ENCODE data around the gene EPHA2.
"Not testable (repeated sequence)": the region's sequence is repeated elsewhere in the genome, so short reads cannot be mapped to it uniquely, and the experiment has no call there.

Gene EPHA2

DNA sequence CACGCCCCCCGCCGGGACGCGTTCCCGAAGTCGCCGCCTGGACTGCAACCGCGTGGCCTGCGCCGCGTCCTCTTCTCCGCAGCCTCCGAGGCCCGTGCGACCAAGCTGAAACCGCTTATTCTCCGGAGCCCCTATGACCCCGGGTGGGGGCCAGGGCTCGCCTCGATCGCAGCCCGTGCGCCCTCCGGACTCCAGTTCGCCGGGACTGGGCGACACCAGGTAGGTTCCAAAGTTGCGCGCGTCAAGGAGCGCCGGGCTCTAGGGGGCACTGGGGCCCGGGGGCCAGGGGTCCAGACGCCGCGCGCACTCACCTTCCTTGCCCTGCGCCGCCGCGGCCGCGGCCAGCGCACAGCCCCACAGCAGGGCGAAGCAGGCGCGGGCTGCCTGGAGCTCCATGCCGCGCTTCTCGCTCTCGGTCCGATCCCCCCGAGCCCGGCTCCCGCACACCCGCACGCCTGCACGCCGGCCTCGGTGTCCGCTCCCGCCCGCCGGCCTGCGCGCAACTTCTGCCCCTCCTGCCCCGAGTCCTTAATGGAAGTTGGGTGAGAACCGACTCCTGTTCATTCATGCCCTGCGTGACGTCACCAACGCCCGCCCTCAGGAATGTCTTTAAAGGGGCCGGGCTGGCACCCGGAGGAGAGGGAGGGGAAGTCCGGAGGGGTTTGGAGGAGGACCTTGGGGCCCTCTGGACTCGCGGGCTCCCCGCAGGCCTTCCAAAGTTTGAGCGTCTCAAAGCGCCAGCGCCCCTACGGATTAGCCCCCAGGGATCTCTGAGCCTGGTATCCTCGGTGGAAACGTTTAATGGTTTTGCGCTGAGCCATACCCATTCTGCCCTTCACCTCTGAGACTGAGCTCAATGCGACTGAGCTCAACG lies at the start of gene EPHA2:
Gene EPHA2, minus strand, starts transcription at position 533 of the 874 bp plus-strand sequence. Its CDS starts 137 bp downstream, at position 396.
- DNase-seq (ENCODE audit: low read depth), result no peak

DNA sequence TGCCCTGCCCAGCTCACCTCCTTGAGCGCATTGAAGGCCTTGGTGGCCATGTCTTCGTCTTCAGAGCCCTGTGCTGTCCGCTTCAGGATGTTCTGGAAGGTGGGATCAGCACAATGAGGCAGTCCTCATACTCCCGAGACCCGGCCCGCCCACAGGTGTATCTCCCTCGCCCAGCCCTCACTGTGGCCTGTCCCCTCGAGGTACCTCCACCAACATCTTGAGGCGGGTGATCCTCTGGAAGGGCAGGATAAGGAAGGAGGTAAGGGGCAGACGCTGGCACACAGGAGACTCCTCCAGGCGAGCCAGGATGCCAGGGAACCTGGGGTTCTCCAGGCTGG lies 49.4 kb upstream of the EPHA2 start:
- DNase-seq (ENCODE audit: low read depth), result no peak

DNA sequence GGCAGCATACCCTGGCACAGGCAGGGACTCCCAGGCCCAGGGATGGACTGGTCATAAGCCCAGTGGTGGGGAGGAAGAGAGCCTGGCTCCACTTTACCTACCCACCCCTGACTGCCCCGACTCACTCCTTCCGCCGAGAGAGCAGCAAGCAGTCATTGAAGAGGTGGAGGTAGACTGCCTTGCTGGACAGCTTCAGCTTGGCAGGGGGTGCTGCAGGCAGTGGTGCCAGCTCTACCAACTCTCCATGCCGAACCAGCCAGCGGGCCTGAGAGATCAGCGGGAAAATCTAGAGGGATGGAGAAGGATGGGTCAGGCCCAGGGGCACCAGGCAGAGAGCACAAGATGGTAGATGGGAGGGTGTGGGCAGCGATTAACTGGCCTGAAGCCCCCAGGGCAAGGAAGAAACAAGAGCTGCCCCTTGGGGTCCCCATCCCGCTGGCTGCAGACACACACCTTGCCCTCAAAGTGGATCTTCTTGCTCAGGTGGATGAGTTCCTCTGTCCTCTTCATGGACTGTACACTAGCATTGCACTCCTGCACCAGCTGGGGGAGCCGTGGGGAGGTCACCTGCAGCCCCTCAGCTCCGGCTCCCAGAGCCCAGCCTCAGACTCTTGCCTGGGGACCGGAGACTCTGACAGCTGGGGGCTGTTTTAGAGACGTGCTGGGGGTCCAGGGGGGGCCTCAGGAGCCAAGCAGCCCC lies 48.9 kb upstream of the EPHA2 start:
- DNase-seq (ENCODE audit: low read depth), result no peak

DNA sequence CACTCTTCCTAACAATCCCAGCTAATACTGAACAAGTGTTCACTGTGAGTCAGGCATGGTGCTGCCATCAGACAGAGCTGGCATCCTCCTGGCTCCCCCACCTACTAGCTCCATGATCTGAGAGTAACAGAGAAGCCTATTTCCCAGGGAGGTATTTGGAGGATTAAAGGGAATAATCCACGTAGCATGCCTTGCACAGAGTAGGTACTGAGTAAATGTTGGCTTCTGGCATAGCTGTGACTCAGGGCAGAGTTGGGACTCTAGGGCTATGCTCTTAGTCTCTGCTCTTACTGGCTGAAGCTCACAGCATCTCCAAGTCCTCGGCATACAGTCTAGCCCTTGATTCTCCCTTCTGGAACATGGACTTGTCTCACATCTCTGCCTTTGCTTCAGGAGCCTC lies 48.3 kb upstream of the EPHA2 start:
- no peak for DNase-seq (ENCODE audit: low read depth)

DNA sequence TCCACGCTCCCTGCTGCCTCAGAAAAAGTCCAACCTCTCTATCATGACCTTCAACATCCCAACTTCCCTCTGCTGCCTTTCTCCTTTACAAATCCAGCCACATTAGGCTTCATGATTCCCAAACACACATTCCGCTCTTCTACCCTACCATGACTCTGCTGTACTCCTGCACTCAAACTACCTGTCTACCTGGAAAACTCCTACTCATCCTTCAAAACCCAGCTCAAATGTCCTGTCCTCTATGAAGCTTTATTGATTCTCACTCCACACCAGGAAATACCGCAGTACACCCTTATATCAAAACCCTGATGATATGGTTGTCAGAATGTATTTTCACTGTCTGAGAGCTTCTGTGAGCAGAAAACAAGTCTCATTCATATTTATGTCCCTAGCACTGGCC lies 47.7 kb upstream of the EPHA2 start:
- DNase-seq (ENCODE audit: low read depth), result no peak

DNA sequence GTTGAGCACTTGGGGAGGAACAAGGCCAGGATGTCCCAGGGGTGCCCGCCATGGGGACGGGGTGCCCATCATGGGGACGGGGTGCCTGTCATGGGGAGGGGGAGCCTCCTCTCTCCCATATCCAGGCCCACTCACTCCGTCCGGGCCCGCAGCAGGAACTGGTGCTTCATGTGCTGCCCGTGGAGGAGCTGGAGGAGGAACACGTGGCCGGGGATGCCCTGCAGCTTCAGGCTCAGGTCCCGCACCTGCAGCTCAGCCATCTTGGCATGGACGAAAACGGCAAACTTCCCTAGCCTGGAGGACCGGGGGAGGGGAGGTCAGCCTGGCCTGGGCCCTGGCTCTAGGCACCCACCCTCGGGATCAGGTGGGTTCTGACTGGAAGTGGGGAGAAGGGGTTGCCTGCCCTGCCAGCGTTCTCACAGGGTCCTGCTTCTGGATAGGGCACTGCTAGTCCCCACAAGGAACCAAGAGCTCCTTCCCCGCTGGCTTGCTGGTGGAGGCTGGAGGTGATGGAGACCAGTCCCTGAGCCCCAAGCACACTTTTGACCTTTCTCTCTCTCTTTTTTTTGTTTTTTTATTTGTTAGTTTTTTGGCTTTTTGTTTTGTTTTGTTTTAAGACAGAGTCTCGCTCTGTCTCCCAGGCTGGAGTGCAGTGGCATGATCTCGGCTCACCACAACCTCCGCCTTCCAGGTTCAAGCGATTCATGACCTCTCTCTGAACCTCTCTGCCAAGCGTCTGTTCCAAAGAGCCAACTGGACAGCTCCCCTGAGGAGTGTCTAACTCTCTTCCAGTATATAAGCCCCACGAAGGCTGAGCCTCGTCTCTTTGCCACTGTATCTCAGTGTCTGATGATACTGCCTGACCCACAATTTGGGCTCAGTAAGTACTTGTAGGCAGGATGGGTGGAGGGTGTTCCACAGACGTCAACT lies 46.7 kb upstream of the EPHA2 start:
- DNase-seq (ENCODE audit: low read depth), result no peak

DNA sequence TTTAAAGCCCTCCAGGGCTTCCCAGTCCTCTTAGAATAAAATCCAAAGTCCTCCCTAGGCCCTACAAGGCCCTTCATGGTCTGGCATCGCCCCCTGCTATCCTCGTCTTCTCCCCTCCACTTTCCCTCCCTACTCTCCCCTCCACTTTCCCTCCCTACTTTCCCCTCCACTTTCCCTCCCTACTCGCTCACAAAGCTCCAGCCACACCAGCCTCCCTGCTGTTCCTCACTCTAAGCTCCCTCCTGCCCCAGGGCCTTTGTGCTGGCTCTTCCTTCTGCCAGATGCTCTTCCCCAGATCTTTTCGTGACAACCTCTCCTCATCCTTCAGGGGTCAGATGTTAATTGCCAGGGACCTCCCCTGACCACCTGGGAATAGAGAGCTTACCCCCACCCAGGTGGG lies 43.8 kb upstream of the EPHA2 start:
- DNase-seq (ENCODE audit: low read depth), result no peak

DNA sequence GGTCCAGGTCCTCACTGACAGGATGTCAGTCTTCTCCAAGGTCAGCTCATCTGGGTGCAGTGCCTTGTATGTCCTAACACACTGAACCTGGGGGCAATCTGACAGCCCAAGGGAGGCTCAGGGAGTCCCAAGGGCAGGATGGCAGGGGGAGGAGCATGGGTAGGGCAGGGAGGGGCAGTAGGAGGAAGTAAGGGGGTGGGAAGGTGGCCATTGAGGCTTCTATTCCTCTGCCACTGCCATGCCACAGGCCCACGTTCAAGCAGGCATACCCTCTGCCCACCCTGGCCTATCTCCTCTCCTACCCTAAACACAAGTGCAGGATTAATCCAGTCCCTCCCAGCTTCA lies 43.3 kb upstream of the EPHA2 start:
- DNase-seq (ENCODE audit: low read depth), result no peak

DNA sequence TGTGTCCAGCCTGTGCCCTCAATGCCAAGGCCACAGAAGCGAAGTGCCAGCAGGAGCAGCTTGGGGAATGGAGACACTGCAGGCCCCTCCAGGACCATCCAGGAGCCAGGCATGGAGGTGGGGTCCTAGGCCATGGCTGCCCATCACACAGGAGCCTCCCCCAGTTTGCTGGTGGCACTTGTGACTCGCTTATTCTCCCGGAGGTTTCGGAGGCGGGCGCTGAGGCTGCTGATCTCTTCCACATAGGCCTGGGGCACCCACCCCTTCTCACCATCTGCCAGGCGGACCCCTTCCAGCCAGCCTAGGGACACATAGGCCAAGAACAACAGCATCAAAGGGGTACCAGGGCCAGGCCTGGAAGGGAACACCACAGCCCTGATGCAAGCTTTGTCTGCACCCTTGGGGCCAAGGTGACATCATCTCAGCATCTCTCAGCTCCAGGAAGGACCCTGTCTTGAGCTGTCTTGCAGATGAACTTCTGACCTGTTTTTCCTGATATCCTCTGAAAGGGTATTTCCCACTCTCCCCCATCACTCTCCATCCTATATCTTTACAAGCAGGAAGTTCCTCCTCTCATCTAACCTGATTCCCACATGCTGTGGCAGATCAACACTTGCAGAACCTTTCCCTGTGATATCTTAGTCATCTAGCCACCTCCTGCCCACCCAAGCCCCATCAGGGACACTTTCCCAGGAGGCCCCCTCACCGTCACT lies 42.7 kb upstream of the EPHA2 start:
- DNase-seq (ENCODE audit: low read depth), result no peak

DNA sequence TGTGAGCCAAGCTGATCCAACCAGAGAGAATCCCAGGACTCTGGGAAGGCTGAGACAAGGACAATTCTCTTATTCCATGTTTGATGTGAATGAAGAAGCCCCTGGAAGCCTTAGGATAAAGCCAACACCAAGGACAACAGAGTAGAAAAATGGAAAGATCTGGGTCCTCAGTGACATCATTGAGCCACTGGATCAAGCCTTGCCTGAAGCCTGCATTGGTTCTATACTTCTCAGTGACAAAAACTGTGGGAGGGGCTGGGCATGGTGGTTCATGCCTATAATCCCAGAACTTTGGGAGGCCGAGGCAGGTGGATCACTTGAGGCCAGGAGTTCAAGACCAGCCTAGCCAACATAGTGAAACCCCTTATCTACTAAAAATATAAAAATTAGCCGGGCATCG lies 41.0 kb upstream of the EPHA2 start:
- DNase-seq (ENCODE audit: low read depth), result no peak

DNA sequence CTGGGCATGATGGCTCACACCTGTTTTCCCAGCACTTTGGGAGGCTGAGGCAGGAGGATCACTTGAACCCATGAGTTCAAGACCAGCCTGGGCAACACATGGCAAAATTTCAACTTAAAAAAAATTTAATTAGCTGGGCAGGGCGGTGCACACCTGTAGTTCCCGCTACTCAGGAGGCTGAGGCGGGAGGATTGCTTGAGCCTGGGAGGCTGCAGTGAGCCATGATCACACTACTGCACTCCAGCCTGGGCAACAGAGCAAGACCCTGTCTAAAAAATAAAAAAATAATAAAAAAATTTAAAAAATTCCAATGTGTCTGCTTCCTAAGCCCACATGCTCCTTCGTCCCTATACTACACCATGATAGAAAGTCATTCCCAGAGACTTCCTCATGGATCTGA lies 40.3 kb upstream of the EPHA2 start:
- not testable (repeated sequence) for DNase-seq (ENCODE audit: low read depth)

DNA sequence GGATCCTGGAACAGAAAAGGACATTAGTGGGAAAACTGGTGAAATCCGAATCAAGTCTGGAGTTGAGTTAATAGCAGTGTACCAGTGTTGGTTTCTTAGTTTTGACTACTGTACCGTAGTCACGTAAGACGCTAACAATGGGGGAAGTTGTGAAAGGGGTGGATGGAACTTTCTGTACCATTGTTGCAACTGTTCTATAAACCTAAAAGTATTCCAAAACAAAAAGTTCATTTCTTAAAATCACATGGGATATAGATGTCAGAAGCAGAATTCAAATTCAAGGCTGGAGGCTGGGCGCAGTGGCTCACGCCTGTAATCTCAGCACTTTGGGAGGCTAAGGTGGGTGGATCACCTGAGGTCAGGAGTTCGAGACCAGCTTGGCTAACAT lies 39.6 kb upstream of the EPHA2 start:
- DNase-seq (ENCODE audit: low read depth), result no peak

DNA sequence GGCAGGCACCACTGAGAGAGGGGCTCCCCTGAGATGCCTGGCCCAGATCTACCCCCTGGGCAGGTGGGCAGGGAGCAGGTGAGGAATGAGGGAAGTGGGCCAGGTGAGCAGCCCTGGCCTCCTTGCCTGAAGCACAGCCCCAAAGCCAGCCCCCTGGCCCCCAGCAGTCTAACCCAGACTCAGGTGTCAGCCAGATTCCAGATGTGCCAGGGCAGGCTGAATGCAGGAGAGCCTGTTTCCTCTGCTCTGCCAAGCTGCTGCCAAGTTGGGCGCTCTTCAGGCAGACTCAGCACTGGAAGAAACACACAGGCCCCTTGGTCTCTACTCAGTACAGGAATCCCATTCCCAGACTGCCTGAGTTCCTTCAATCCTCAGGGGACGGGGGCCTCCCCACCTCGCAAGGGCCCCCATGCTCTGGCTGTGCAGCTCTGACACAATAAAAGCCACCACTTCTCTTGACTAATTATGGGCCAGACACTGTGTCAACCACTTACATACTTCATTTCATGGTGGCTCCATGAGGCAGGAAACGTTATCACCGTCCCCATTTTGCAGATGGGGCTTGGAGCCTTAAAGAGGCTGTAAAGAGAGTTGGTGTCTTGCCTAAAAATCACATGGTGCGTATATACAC lies 36.2 kb upstream of the EPHA2 start:
- no peak for DNase-seq (ENCODE audit: low read depth)

DNA sequence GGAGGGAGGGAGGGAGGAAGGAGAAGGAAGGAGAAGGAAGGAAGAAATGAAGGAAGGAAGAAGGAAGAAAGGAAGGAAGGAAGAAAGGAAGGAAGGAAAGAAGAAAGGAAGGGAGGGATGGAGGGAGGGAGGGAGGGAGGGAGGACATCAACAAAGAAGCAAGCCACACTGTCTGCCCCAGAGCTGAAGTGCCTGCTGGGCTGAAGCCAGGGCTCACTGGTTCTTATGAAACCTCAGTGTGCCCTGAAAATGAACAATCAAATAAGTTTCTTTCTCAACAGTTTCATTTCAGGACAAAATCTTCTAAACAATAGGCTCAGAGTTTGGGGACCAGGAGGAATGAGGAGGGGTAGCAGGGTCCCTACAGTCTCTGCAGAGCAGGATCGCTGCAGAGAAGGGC lies 35.4 kb upstream of the EPHA2 start:
- DNase-seq (ENCODE audit: low read depth), result no peak

DNA sequence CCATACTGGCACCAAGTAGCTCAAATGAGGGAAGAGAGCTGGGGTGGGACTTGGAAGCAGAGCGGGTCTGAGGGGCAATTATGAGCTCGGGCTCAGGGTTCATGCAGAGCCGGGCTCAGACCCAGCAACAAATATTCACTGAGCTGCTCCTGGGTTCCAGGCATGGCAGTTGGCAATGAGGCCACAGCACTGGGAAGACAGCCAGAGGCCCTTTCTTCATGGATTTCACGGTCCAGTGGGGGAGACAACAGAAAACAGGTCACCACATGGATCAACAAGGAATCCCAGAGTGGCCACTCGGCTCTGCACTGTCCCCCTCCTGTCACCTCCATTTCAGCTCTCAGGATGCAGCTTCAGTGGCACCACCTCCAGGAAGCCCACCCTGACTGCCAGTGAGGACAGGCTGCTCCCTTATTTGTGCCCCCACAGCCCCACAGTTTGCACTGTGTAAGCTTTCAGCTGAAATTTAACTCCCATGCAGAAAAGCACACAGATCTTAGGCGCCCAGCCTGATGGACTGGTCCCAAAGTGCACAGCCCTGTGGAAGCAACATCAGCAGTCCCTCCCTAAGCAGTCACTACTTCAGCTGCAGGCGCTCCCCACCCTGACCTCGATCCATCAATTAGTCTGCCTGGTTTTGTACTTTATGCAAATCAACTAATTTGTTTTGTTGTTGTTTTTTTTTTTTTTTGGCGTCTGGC lies 34.2 kb upstream of the EPHA2 start:
- DNase-seq (ENCODE audit: low read depth), result no peak

DNA sequence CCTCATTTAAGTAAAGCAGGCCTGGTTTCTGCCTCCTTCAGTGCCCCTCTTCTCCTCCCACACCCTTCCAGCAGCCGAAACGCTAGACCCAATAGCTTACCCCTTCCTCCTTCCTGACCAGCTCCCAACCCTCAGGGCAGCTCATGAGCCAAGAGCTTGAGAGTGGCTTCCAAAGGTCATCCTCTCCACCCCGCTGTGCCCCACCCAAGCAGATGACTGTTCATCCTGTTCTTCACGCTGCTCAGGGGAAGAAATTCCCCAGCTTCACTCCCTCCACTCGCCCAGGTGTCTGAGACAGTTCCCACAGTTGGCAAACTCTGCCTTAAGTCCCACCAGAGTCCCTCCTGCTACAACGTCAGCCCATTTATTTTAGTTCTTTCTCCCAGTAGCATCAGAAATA lies 33.1 kb upstream of the EPHA2 start:
- no peak for DNase-seq (ENCODE audit: low read depth)

DNA sequence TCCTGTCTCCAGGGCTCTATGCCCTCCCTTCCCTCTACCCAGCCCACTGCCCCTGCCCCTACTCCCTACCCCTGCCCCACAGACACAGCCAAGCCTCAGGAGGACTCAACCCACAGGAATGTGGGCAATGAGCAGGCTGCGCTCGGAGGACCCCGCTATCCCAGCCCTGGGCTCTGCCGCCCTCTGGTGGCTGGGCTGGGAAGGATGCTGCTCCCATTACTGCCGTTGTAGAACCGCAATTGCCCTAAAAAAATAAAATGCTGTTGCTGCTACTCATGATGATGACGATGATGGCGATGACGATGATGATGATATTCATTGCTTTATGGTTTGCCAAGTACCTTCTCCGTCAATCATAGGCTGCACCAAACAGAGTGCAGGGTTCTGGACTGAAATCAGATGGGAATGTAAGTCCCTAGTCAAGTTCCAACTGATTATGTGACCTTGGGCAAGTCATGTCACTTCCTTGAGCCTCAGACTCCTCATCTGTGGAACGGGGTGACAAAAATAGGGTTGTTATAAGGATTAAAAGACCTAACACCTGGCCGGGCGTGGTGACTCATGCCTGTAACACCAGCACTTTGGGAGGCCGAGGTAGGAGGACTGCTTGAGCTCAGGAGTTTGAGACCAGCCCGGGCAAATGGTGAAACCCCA lies 32.0 kb upstream of the EPHA2 start:
- no peak for DNase-seq (ENCODE audit: low read depth)

DNA sequence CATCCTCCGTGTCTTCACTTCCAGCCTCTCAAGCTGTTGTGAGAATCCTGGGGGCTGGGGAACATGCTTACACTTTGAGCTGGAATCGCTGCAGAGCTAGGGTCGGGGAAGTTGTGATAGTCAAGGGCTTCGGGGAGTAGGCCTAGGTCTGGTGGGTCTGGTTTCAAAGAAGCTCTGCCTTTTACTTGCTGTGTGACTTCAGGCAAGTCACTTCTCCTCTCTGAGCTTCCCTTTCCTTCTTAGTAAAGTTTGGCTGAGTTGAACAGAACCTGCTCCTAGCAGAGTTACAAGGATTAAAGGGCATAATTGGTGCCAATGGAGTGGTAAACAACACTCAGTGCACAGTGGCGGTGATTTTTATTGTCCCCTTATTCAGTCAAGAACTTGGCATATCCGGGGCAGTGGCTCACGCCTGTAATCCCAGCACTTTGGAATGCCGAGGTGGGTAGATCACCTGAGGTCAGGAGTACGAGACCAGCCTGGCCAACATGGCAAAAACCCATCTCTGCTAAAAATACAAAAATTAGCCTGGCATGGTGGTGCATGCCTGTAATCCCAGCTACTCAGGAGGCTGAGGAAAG lies 30.9 kb upstream of the EPHA2 start:
- DNase-seq (ENCODE audit: low read depth), result no peak

DNA sequence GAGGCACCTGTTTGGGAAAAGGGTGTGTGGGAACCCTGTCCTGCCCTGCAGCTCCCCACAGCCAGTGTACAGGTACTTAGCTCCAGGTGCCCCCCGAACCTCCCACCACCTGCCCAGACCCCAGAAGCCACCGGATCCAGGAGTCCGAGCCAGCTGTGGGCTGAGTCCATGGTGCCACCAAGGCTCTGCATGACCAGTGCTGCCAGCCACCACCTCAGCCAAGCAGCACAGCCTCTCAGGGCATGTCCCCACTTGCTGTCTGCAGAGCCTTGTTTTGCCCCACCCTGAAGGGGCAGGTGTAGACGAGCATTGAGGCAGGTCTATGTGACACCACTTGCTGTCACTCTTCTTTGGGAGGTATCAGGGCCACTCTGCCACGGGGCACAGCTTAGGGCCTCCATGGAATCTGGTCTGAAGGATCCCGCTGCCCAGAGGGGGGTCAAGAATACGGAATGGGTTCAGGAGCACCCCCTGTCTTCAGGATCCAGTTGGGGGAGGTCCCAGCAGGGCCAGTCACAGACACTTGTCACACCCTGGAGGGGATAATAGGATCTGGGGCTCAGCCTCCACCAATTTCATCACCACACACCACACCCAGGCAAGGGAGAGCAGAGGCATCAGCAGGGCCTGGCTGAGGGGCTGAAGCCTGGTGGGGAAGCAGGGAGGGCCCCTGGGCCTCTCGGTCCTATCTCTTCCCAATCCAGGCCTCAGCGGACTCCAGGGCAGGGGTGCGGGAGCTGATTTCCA lies 28.9 kb upstream of the EPHA2 start:
- no peak for DNase-seq (ENCODE audit: low read depth)
